Occipital lobe (tissue), 2 donors: ENCODE results near the gene IPO13. TPM values are rescaled to one million over a fixed set of nuclear protein-coding genes. Genes with fewer than 3 reads are reported as not detected.

Experiments used
- DNase-seq: peaks from one replicate; lab custom pipeline; 2025; lab: John Stamatoyannopoulos, UW
- total RNA-seq: library from RNA; depleted of rRNA; stranded (reverse); fragments of >200 nt; gene quantifications from one replicate; pipeline ENCODE4 v1.2.3, GENCODE V29; 2014

IPO13 gene
- total RNA-seq, 1 donor from 2014 or later: 13.7 TPM

GRCh38 chr1:43987159-43987902 lies 40.6 kb downstream of the IPO13 start:
- no peak for DNase-seq

GRCh38 chr1:43990271-43991199 lies 43.8 kb downstream of the IPO13 start:
- no peak for DNase-seq

GRCh38 chr1:43991200-43991475 lies 44.4 kb downstream of the IPO13 start:
- no peak for DNase-seq

- DNase-seq: peak; percentile 82
Measured at GRCh38 chr1:43991476-43992231, 44.9 kb downstream of the IPO13 start, which contains the start of gene CCDC24. Gene CCDC24 (plus strand): TSS chr1:43991599. CDS start chr1:43991879, 280 bp downstream.

GRCh38 chr1:43992232-43992995 lies 45.7 kb downstream of the IPO13 start:
- no peak for DNase-seq

GRCh38 chr1:43993206-43993914 lies 46.6 kb downstream of the IPO13 start:
- DNase-seq: no peak

- DNase-seq: no peak
Measured at GRCh38 chr1:43994071-43994470, 47.3 kb downstream of the IPO13 start.

GRCh38 chr1:43994794-43995790 lies 48.3 kb downstream of the IPO13 start:
- no peak for DNase-seq

- DNase-seq: no peak
Measured at GRCh38 chr1:43995984-43996732, 49.4 kb downstream of the IPO13 start.

GRCh38 chr1:43996733-43997115 lies 50.0 kb downstream of the IPO13 start:
- no peak for DNase-seq

GRCh38 chr1:43997295-43997999 lies 50.7 kb downstream of the IPO13 start:
- no peak for DNase-seq

GRCh38 chr1:43998000-43998378 lies 51.2 kb downstream of the IPO13 start:
- no peak for DNase-seq

GRCh38 chr1:43999455-43999854 lies 52.7 kb downstream of the IPO13 start:
- no peak for DNase-seq

- DNase-seq: no peak
Measured at GRCh38 chr1:44000122-44000665, 53.4 kb downstream of the IPO13 start.

- DNase-seq: no peak
Measured at GRCh38 chr1:44002165-44002564, 55.4 kb downstream of the IPO13 start.

- DNase-seq: no peak
Measured at GRCh38 chr1:44002606-44003157, 55.9 kb downstream of the IPO13 start.

- DNase-seq: no peak
Measured at GRCh38 chr1:44008259-44008658, 61.5 kb downstream of the IPO13 start.
